G401.6 (cell line): ENCODE measurements around the gene RNF5.
"Not testable (repeated sequence)": the region's sequence is repeated elsewhere in the genome, so short reads cannot be mapped to it uniquely, and the experiment has no call there.

Experiments used
- FAIRE-seq: peaks from 2 replicates; lab custom pipeline; 2012; peaks lifted over from hg19 to GRCh38; lab: Jason Lieb, UNC

RNF5 gene, protein sequence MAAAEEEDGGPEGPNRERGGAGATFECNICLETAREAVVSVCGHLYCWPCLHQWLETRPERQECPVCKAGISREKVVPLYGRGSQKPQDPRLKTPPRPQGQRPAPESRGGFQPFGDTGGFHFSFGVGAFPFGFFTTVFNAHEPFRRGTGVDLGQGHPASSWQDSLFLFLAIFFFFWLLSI

DNA sequence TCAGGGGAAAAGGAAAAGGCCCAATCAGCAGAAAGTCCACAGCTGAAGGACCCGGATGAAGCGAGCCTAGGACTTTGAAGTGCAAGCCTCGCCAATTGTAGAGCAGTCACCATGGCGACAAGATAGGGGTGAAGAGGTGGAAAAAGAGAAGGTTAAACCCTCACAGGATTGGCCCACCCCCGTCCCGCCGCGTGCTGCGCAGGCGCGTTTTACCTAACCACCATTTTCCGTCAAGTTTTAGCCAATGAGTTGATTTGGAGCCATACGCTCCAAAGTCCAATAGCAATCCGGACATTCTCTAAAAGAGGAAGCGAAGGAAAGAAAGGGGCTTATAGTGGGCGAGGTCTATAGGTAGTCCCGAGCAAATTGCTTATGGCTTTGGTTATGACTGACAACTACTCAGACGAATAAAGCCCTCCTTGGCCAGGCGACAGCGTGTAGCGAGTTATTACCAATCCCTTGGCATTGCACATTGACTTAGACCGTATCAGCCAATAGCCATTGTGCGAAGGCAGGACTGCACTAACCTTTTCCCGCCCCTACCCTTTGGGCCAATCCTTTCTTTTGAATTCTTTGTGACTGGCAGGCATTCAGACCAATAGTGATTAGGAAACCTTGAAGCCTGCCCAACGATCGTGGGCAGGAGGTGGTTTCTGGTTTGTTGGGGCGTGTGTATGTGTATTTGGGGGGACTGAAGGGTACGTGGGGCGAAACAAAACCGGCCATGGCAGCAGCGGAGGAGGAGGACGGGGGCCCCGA, at the start of gene RNF5:
Gene RNF5, plus strand, starts transcription at position 618 of the 759 bp plus-strand sequence. Its CDS starts 107 bp downstream, at position 725.
- FAIRE-seq, result peak; percentile 99

DNA sequence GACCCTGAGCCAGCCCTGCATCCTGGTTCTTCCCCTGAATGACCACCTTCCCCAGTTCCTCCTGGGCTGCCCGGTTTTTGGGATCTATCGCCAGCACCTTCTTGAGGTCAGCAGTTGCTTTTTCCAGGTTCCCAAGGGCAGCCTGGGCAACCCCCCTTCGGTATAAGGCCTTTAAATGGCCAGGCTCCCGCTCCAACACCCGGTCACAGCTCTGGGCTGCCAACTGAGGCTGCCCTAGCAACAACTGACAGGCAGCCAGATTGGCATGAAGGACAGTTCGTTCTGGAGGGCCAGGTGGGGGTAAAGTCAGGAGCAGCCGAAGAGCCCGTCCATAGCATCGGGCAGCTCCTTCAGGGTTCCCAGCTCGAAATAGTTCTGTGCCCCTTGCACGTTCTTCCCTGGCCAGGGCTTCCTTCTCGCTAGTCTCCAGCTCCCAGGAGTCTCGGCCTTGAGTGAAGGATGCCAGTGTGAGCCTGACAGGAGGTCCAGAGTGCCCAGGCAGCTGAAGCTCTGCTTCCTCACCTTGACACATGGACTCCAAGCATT, 49.4 kb upstream of the RNF5 start:
- FAIRE-seq, result no peak

DNA sequence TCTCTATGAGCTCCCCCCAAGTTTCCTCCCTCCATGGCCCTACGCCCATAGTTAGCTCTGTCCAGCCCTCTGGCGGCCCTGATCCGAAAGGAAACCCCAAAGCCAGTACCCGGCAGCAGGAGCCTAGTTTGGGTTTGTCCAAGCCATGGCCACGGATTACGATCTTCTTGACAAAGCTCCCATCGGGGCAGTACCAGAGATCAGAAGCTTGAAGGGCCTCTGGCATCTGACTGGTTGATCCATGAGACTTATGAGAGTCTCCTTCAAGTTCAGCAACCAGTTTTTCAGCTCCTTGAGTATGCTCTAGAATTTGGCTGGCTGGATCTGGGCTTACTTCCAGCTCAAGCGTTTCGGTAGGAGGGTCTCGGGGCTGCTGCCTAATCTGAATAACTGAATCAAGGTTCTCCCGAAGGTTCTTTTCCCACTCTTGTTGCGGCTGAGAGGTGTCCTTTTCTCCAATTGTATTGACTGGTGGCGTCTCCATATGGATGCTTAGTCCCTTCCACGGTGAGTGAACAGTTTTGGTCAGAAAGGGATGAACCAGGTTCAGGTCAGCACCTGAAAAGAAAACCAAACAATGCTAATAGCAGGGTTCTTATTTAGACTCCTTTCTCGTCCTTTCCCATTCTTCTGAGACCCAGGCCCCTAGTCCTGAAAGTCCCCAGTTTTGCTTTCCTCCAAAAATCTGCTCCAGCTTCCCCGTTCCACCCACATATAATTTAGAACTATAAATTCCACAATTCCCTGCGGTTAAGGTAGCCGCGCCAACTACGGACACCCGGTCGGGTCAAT, 48.7 kb upstream of the RNF5 start:
- no peak for FAIRE-seq

DNA sequence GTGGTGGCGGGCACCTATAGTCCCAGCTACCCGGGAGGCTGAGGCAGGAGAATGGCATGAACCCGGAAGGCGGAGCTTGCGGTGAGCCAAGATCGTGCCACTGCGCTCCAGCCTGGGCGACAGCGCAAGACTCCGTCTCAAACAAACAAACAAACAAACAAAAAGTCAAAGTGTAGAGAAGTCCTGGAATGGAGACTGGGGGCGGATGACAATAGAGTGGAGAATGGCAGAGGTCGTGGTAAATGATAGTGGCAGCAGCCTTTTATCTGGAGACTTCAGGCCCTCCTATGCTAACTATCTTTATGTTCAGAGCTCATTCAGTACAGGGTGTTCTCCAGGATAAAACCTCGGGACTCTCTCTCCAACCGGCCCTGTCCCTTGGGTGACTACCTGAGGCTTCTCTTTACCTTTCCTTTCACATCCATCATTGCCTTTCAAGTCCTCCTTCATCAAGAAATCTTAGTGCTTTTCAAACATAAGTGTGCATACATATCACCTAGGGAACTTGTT, 46.7 kb upstream of the RNF5 start:
- no peak for FAIRE-seq

DNA sequence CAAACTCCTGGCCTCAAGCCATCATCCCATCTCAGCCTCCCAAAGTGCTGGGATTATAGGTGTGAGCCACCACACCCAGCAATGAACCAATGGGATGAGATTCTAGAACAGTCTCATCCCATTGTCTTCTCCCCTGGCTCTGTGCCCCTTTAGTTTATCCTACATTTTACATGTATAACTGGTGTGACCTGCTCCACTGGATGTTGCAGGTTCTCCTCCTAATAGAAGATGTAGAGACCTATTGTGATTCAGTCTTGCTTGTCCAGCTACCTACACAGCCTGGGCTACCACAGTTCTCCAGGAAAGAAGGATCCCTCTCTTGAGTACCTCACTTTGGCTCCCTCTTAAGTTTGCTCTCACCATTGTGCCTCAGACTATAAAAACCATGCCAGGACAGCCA, 46.1 kb upstream of the RNF5 start:
- FAIRE-seq, result no peak

DNA sequence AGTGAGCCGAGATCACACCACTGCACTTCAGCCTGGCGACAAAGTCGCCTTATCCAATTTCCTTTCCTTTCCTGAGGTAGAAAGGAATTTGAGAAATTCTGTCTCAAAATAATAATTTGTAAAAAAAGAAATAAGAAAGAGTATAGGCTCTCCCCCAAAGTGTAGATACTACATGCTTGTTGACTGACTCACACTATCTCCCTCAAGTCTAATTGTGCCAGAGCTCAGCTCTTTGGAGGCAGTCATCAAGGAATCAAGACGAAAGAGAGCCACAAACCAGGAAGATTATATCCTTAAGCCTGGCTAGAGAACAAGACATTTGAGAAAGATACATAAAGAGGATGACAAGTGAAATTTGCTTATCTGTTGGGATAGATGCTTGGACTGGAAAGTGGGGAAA, 44.4 kb upstream of the RNF5 start:
- FAIRE-seq, result no peak

DNA sequence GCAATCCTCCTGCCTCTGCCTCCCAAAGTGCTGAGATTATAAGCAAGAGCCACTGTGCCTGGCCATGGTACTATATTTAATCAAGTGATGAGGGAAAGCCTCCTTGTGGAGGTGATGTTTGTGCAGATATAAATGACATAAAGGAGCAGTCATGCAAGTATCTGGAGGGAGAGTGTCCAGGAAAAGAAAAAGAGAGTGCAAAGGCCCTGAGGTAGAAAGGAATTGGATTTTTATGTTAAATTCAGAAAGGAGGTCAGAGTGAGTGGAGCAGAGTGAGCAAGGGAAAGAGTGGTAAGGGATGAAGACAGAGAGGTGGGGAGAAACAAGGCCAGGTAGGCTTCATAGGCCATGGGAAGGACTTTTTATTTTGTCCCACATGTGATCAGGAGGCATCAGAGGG, 40.8 kb upstream of the RNF5 start:
- FAIRE-seq, result no peak

DNA sequence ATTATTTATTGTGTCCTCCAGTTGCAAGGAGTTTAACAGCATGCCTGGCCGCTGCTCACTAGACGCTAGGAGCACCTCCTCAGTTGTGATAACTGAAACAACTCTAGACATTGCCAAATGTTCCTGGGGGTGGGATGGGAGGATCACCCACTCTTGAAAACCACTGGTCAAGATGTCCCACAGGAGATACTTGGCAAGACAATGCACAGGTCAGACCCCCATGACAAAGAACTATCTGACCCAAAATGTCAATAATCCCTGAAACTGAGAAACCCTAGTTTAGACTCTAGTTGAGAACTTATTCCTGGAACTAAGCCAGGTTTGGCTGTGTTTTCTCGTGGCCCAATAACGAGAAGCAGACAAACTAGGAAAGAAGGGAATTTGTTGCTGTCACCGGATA, 38.6 kb upstream of the RNF5 start:
- FAIRE-seq, result no peak

DNA sequence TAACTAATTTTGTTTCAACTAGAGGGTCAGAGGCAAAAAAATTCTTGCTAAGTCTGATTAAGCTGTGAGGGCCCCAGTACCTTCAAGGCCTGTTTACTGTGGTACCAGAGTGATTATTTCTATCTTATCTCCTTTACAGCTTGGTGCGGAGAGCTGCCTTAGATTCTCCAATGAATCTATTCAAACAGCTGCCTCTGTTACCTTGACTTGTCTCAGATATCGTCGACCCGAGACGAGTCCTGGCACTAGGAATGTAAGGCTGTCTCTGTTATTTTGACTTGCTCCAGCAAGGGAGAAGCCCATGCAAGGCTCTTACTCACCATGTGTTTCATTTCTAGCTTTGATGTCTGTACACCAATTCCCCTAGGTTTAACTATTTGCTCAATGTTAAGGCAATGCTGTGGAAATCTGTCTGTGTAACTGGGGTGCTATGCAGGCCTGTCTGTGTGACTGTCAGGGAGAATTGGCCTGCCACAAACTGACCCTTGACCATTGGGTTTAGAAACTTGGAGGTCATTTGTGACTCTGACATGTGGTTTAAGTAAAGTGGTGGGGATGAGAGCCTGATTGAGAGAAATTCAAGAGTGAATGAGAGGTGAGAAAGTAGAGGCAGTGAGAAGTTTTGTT, 37.7 kb upstream of the RNF5 start:
- FAIRE-seq, result no peak

DNA sequence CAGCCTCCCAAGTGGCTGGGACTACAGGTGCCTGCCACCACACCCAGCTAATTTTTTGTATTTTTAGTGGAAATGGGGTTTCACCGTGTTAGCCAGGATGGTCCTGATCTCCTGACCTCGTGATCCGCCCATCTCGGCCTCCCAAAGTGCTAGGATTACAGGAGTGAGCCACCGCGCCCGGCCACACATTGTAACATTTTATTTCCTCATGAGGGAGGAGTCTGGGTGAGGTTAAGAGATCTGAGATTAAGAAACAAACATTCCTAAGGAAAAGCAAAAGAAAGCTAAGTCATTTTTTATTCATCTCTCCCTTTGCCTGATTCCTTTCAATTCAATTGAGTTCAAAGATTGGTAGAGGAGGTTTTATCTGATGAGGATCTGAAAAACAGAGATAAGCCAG, 34.0 kb upstream of the RNF5 start:
- not testable (repeated sequence) for FAIRE-seq

DNA sequence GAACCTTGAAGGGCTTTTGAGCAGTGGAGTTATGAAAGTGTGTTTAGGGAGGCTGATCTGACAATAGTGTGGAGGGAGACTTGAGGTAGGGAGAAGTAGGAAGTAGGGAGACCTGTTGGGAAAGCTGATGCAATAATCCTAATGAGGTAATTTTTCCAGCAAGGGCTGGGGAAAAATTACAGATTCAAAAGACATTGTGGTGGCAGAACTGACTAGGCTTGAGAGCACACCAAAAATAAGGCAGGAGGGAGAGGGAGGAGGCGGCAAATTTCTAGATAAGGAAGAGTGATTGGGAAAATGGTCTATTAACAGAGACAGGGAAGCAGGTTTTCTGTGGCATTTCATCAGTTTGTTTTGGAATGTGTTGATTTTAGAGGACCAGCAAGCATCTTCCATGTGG, 31.9 kb upstream of the RNF5 start:
- no peak for FAIRE-seq

DNA sequence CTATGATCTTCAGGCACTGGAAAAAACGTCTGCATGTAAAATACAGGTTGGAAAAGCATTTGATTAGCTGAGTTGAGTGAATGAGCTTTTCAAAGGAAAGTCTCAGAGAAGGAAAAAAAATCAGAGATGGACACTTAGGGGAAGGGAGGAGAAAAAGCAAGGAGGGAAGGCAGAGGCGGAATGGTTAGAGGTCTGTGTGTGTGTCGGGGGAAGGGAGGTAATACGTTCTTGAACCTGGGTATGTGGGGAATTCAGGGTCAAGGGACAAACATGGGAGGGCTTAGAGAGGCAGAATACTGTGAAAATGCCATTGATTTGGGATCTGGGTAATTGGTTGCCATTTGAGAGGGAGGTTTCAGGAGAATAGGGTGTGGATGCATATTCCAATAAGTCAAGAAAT, 31.5 kb upstream of the RNF5 start:
- FAIRE-seq, result no peak

DNA sequence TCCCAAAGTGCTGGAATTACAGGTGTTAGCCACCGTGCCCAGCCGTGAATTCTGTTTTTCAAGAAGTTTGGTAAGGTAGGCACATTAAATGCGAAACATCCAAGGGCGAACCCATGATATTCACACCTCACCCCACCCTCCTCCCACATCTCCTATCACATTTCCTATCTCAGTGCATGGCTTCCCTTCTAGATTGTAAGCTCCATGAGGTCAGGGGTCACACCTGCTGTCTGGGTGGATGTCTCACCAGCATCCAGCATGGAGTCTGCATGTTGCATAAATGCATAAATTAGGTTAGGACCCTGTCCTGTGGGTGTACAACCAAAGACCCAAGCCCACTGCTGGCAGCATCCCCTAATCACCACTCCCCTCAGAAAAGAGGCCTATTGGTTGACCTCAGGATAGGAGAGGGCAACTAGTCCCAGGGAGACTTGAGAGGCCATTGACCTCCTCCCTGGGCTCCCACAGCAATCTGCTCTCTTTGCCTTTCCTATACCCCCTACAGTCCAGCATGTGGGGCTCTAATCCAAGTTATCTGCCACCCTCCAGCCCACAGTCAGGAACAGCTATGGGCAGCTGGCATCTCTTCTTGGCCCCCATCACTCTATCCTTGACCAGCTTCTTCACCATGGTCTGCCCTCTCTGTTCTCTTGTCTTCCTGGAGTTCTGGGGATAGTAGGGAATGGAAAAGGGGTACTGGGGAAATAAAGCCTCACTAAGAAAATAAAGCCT, 30.6 kb upstream of the RNF5 start:
- no peak for FAIRE-seq

DNA sequence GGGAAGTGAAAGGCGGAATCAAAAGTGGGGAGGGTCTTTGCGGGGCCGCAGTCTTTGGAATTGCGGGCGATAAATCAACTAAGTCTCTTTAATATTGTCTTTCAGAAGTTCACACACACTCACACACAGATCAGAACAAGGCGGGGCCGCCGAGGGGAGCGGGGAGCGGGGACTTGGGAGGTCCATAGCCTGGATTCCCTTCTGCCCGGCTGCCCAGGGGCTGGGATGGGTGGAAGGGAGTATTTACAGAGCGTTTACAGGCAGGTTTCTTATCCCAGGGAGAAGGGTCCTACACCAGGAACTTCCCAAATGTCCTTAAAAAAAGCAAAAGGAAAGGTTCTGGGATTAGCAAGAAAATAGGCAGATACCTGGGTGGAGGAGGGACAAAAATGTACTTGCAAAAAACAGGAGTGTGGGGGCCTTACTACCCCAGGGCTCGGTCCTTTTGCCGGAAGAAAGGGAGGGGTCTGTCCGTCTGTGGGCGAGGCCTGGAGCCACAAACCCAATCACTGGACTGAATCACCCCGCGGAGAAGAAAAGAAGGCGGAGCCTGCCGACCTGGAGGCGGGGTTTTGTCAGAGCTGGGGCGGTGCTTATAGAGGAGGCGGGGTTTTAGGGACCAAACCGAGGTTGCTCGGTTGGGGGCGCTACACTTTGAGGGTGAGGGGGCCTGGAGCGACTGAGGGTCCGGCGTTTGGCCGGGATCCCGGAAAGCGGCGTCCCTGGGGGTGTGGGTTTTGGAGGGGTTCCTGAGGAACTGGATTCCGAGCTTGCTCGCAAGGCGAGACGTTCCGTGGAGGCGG, 29.7 kb upstream of the RNF5 start:
- FAIRE-seq, result no peak

DNA sequence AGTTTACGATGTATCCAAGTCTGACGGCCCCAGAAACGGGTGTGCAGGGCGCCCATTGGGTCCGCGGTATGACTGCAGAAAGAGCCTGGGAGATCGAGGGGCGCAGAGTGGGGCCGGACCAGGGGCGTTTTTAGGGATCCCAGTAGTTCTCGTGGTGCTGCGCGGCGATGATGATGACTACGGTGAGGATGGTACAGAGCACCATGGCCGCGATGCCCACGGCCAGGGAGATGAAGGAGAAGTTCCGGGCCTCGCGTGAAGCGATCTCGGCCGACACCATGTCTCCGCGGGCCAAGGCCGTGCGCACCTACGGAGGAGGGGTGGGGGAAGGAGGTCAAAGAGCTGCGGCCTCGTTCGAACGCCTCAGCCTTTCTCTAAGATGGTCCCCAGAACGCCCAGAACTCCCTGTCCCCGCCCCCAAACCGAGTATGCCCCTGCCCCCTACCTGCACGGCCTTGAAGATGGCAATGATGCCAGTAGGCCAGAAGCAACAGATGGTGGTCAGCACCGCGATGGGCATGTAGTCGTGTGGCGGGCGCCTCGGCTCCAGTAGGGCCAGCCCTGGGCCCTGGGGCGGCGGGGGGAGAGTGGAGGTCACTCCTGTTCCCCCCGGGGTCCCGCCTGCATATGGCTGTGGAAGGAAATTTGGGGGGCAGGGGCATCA, 29.0 kb upstream of the RNF5 start:
- FAIRE-seq, result no peak

DNA sequence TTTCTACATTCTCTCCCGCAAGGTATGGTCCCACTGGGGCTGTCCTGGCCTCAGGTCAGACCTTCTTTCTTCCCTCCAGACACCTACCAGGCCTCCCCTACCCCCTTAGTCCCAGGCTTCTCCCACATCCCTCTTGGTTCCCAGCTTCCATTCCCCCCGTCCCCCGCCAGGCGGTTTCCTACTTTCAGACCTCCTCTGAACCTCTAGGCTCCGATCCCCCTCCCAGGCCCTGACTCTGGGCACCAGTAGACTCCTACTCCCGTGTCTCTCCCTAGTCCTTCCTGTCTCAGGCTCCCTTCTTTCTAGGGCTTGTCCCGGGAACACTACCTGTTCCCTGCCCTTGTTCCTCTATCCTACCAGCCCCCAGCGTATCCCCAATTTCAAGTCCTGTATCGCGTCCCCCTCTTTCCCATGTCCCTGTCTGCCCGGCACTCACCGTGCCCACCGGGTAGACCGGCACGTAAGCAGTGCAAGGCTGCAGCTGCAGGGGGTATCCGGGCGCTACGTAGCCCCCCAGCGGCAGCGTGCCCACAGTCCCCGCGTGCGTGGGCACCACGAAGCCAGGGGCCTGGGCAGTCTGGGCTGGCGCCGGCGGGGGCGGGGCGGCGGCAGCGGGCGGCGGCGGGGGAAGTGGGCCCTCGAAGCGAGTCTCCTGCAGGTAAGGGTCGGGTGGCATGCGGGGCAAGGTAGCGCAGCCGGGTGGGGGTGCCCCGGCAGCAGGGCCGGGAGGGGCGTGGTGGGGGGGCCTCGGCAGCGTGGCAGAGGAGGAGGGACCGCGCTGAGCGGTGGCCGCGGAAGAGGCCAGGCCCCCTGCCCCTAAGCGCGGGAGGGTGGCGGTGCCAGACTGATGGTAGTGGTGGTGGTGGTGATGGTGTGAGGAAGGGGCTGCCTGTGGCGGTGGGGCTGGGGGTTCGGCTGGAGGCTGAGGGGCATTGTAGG, 28.0 kb upstream of the RNF5 start:
- FAIRE-seq, result no peak

DNA sequence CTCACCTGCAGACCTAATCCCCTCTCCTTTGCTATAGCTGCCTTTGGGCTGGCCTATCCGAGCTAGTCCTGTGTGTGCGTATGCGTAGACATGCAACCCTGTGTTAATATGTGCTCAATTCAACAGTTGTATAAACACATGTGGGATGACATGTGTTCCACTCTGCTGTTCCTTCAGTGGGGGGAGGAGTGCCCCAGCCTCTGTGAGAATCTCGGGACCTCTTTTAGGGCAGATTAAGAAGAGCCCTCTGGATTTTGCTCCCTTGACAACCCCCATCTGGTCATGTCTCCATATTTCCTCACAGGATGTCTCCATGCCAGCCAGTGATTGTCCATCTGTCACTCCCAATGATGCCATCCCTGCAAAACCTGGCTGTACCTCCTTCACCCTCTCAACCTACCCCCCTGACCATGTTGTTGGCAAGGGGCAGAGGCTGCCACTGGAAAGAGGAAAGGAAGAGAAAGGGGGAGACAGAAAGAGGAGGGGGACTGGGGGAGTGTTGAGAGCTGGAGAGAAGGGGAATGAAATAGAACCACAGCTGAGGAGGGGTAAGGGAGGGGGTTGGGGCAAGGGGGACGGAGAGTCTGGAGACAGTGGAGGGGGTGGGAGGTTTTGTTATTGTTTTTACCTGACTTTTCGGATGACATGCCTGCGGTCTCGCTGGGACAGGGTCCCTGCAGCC, 26.9 kb upstream of the RNF5 start:
- FAIRE-seq, result no peak
